IMR-90 (cell line): ENCODE measurements around the gene COL5A2. TPM values are rescaled to one million over a fixed set of nuclear protein-coding genes. Genes with fewer than 3 reads are reported as not detected.

Experiments used
- ATAC-seq: fragments of 200-7000 bp; cut with Tn5 transposase; 2 replicates; pipeline ENCODE4 v1.9.1; 2020; ENCODE audit warnings: low read depth, mild to moderate bottlenecking, moderate library complexity
- BruUV-seq: library from RNA; stranded (reverse); fragments of 400-500 nt; replicated peaks from 2 replicates; lab custom pipeline; 2021; lab: Mats Ljungman, UMichigan
- CTCF ChIA-PET: fragments of 300-600 bp; formaldehyde crosslinking; extraction: SDS; loops from one replicate; lab custom pipeline; 2021; ENCODE audit warnings: antibody characterized with exemption; lab: Yijun Ruan, JAX
- POLR2A ChIA-PET: fragments of 300-600 bp; sonication (Branson Sonifier 250); formaldehyde crosslinking; loops from one replicate; lab custom pipeline; 2022; ENCODE audit warnings: antibody characterized with exemption; ENCODE audit not compliant: unreplicated experiment; lab: Charles Lee
- DNase-seq: peaks from one replicate; pipeline ENCODE4 v3.0.0; 2013
- H2AFZ ChIP-seq: replicated peaks from 2 replicates; pipeline ENCODE3; 2013; ENCODE audit warnings: low read length, mild to moderate bottlenecking; ENCODE audit not compliant: poor library complexity
- H2AK5ac ChIP-seq: 2 replicates; pipeline ENCODE4 v1.6.1; 2013; ENCODE audit warnings: low read depth, low read length, inconsistent platforms
- H2AK9ac ChIP-seq: replicated peaks from 2 replicates; pipeline ENCODE3; 2013; ENCODE audit warnings: mild to moderate bottlenecking, low read depth, low read length, moderate library complexity; ENCODE audit not compliant: poor library complexity
- H2BK120ac ChIP-seq: 2 replicates; pipeline ENCODE4 v1.6.1; 2013; ENCODE audit warnings: low read depth, low read length, inconsistent platforms
- H2BK15ac ChIP-seq: 3 replicates; pipeline ENCODE4 v1.6.1; 2013; ENCODE audit warnings: low read depth, low read length, inconsistent platforms
- H2BK20ac ChIP-seq: 2 replicates; pipeline ENCODE4 v1.6.1; 2013; ENCODE audit warnings: low read depth, mild to moderate bottlenecking, inconsistent platforms, low read length, moderate library complexity
- H2BK5ac ChIP-seq: 2 replicates; pipeline ENCODE4 v1.6.1; 2013; ENCODE audit warnings: mild to moderate bottlenecking, low read depth, low read length, inconsistent platforms; ENCODE audit not compliant: poor library complexity, severe bottlenecking
- H3K14ac ChIP-seq: replicated peaks from 2 replicates; pipeline ENCODE4 v1.6.1; 2013; ENCODE audit warnings: low read depth, low read length, inconsistent platforms
- H3K18ac ChIP-seq: 2 replicates; pipeline ENCODE4 v1.6.1; 2013; ENCODE audit warnings: low read depth, low read length, control low read depth
- H3K23ac ChIP-seq: 2 replicates; pipeline ENCODE4 v1.6.1; 2013; ENCODE audit warnings: low read depth, low read length, inconsistent platforms
- H3K27ac ChIP-seq: 2 replicates; pipeline ENCODE4 v1.5.1; 2013; ENCODE audit warnings: mild to moderate bottlenecking, control low read depth, low read length; ENCODE audit not compliant: insufficient read depth
- H3K27me3 ChIP-seq: 2 replicates; pipeline ENCODE4 v1.6.1; 2013; ENCODE audit warnings: low read length; ENCODE audit not compliant: control insufficient read depth, insufficient read depth
- H3K36me3 ChIP-seq: 2 replicates; pipeline ENCODE4 v1.6.1; 2013; ENCODE audit warnings: low read length, mixed read lengths; ENCODE audit not compliant: control insufficient read depth, insufficient read depth
- H3K4ac ChIP-seq: 2 replicates; pipeline ENCODE4 v1.6.1; 2013; ENCODE audit warnings: low read depth, low read length, inconsistent platforms
- H3K4me1 ChIP-seq: 2 replicates; pipeline ENCODE4 v1.6.1; 2013; ENCODE audit warnings: low read length, mixed read lengths; ENCODE audit not compliant: control insufficient read depth, insufficient read depth
- H3K4me2 ChIP-seq: 2 replicates; pipeline ENCODE4 v1.6.1; 2013; ENCODE audit warnings: low read depth, mild to moderate bottlenecking, control low read depth, low read length, moderate library complexity
- H3K4me3 ChIP-seq: 2 replicates; pipeline ENCODE4 v1.5.1; 2013; ENCODE audit warnings: low read depth, mild to moderate bottlenecking, control low read depth, low read length, moderate library complexity; ENCODE audit not compliant: insufficient read depth
- H3K56ac ChIP-seq: 2 replicates; pipeline ENCODE4 v1.6.1; 2013; ENCODE audit warnings: low read length, inconsistent platforms; ENCODE audit not compliant: insufficient read depth; ENCODE audit errors: extremely low read depth
- H3K79me1 ChIP-seq, 2 experiments: 2 replicates each; pipeline ENCODE4 v1.6.1; 2013; ENCODE audit warnings: low read length in 2 of 2, inconsistent platforms in 1 of 2, low read depth in 1 of 2
- H3K9ac ChIP-seq: 2 replicates; pipeline ENCODE4 v1.6.1; 2013; ENCODE audit warnings: low read depth, low read length, control low read depth
- H3K9me1 ChIP-seq: 2 replicates; pipeline ENCODE4 v1.6.1; 2013; ENCODE audit warnings: low read length, inconsistent platforms; ENCODE audit not compliant: insufficient read depth
- H3K9me3 ChIP-seq: 2 replicates; pipeline ENCODE4 v1.6.1; 2013; ENCODE audit warnings: low read length; ENCODE audit not compliant: control insufficient read depth, insufficient read depth
- H4K20me1 ChIP-seq: 2 replicates; pipeline ENCODE4 v1.6.1; 2013; ENCODE audit warnings: low read length, inconsistent platforms; ENCODE audit not compliant: insufficient read depth
- H4K5ac ChIP-seq: 2 replicates; pipeline ENCODE4 v1.6.1; 2013; ENCODE audit warnings: mild to moderate bottlenecking, low read depth, low read length, control low read depth
- H4K8ac ChIP-seq, 2 experiments: 2 replicates each; pipeline ENCODE4 v1.6.1; 2013; ENCODE audit warnings: low read depth in 2 of 2, low read length in 2 of 2, control low read depth in 1 of 2, inconsistent platforms in 1 of 2
- H4K91ac ChIP-seq: 2 replicates; pipeline ENCODE4 v1.6.1; 2013; ENCODE audit warnings: low read depth, low read length, inconsistent platforms; ENCODE audit not compliant: insufficient read depth
- CEBPB ChIP-seq: IDR thresholded peaks from 2 replicates; pipeline ENCODE4 v1.6.1; 2012; ENCODE audit warnings: low read depth, low read length, improper control_type of control experiment
- MAZ ChIP-seq: IDR thresholded peaks from 2 replicates; pipeline ENCODE4 v1.6.1; 2012; ENCODE audit warnings: low read depth, mild to moderate bottlenecking, low read length, improper control_type of control experiment, moderate library complexity, borderline replicate concordance
- MXI1 ChIP-seq: IDR thresholded peaks from 2 replicates; pipeline ENCODE4 v1.6.1; 2012; ENCODE audit warnings: low read depth, mild to moderate bottlenecking, low read length, moderate library complexity, borderline replicate concordance
- WGBS, 2 experiments: methylation state at CpG; one replicate each; pipeline versions ENCODE4 v1.1.5 to v1.1.7; 2013; ENCODE audit warnings: missing lambda C conversion rate in 2 of 2; ENCODE audit not compliant: insufficient read length in 1 of 2; ENCODE audit errors: extremely low coverage in 2 of 2; 5-methylcytosine and 5-hydroxymethylcytosine counted together
- dilution Hi-C: fragments of 300-500 bp; cut with HindIII; formaldehyde crosslinking; loops from one replicate; pipeline ENCODE4 v1.14.3; 2018; ENCODE audit warnings: low sequenced_read_pairs; ENCODE audit not compliant: unreplicated experiment
- in situ Hi-C: fragments of 300-500 bp; cut with MboI; formaldehyde crosslinking; loops from 3 replicates; pipeline ENCODE4 v1.14.3; 2019; ENCODE audit warnings: low sequenced_read_pairs, inconsistent platforms, mixed read lengths
- intact Hi-C: fragments of 100-400 bp; cut with micrococcal nuclease; formaldehyde crosslinking; loops from 2 replicates; pipeline ENCODE4 v1.10.0; 2022
- polyA plus RNA-seq, 3 experiments: library from polyadenylated mRNA; depleted of rRNA; stranded (reverse); fragments of >200 nt; gene quantifications; 2 replicates each; pipeline ENCODE4 v1.2.3, GENCODE V29; 2012; ENCODE audit warnings: low replicate concordance in 1 of 3
- total RNA-seq: library from RNA; depleted of rRNA; stranded (reverse); fragments of >200 nt; gene quantifications from 2 replicates; pipeline ENCODE4 v1.2.3, GENCODE V29; 2012

The COL5A2 gene
- total and polyA plus RNA-seq, 2 of the 4 experiments (the other 2 are of a cell fraction), result 181 to 257 TPM

DNA sequence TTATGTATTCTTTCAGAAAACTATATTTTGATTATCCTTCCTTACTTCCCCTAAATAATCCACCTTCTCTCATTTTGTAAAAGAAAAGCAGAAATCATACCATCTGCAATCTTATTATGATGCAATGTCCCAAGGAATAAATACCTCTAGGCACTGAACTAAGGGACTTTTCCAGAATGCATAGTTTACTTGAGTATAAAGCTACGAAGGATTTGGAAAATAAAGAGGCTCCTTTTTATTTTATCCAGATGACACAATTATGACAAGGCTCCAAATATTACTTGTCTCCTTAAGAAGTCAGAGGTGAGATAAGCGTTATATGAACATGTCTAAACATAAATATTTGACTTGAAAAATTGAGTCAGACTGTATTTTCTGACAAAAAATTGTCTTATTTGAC, 133.2 kb downstream of the COL5A2 start:
- Histone ChIP-seq H3K9ac (no peak overlapping the region), H3K4me1 (peaks cover 7% of the 10 kb centered on the region), H2AK5ac (no peak overlapping the region), H2BK120ac (no peak overlapping the region), H3K4ac (no peak overlapping the region), H3K4me2 (no peak overlapping the region), H4K8ac (no peak overlapping the region), H4K20me1 (no peaks in the 10 kb centered on the region), H4K91ac (no peak overlapping the region), H3K36me3 (peaks cover 50% of the 10 kb centered on the region), H3K79me1 (peaks cover 17 to 36% of the 10 kb centered on the region in 2 experiments), H3K18ac (no peak overlapping the region), H2AK9ac (no peak overlapping the region), H2BK20ac (no peak overlapping the region), H4K5ac (no peak overlapping the region), H3K27me3 (no peaks in the 10 kb centered on the region), H2BK15ac (no peak overlapping the region), H3K56ac (no peak overlapping the region), H3K27ac (no peak overlapping the region), H2BK5ac (peak overlapping the region; percentile 72), H3K23ac (no peak overlapping the region), H3K9me3 (no peaks in the 10 kb centered on the region), H3K14ac (no peak overlapping the region), H3K4me3 (no peak overlapping the region), H3K9me1 (peaks cover 3% of the 10 kb centered on the region; the same call in 1 of the 2 replicates), H2AFZ (no peak overlapping the region)
- intact Hi-C loops (no loop called here), dilution Hi-C loops (no loop called here), in situ Hi-C loops (no loop called here)
- CTCF ChIA-PET, result interaction anchor here (0.6 kb wide), 1 partner anchor 199 kb away, joined by 3 read pairs; no protein-coding TSS in a partner anchor
- peak; percentile 61 for TF ChIP-seq CEBPB
- no peak for TF ChIP-seq MXI1
- no peak for TF ChIP-seq MAZ
- DNase-seq, result no peak
- no TSS peak for BruUV-seq
- no peak for ATAC-seq
- WGBS, 2 experiments, result no CpG with 5 or more reads among the region's 2 CpGs
- POLR2A ChIA-PET, result interaction anchor here (0.6 kb wide), 1 partner anchor 1183 kb away, joined by 3 read pairs; no protein-coding TSS in a partner anchor
